Gastroesophageal sphincter (tissue), 4 donors: ENCODE measurements around the gene ANXA11. TPM values are rescaled to one million over a fixed set of nuclear protein-coding genes. Genes with fewer than 3 reads are reported as not detected.

Source experiments
- ATAC-seq: fragments of 150-250 bp; one replicate; pipeline ENCODE4 v1.9.1; 2016; ENCODE audit warnings: mild to moderate bottlenecking, moderate library complexity
- H3K27ac ChIP-seq, 4 donors: fragments of 200-600 bp; sonication (generic) in 3 of 4; 1 replicate in 3 of 4; 2 replicates in 1 of 4; pipeline ENCODE4 v1.5.1; 2016 to 2019
- H3K27me3 ChIP-seq: fragments of 200-600 bp; sonication (generic); one replicate; pipeline ENCODE4 v1.5.1; 2019
- H3K36me3 ChIP-seq, 2 donors: fragments of 200-600 bp; sonication (generic); one replicate each; pipeline ENCODE4 v1.5.1; 2019; ENCODE audit warnings: control low read depth in 1 of 2
- H3K4me1 ChIP-seq, 3 donors: fragments of 200-600 bp; sonication (generic); 1 replicate in 2 of 3; 2 replicates in 1 of 3; pipeline ENCODE4 v1.5.1; 2016 to 2019; ENCODE audit warnings: control low read depth in 2 of 3
- H3K4me3 ChIP-seq, 2 donors: fragments of 200-600 bp; sonication (generic); one replicate each; pipeline ENCODE4 v1.5.1; 2019; ENCODE audit warnings: mild to moderate bottlenecking in 1 of 2, moderate library complexity in 1 of 2
- H3K9me3 ChIP-seq, 3 donors: fragments of 200-600 bp; sonication (generic); one replicate each; pipeline ENCODE4 v1.5.1; 2017 to 2019; ENCODE audit warnings: control low read depth in 2 of 3
- EP300 ChIP-seq: sonication (generic); formaldehyde crosslinking; IDR thresholded peaks from one replicate; pipeline ENCODE4 v1.6.1; 2017; ENCODE audit warnings: antibody characterized with exemption, mild to moderate bottlenecking
- POLR2AphosphoS5 ChIP-seq: sonication (generic); formaldehyde crosslinking; IDR thresholded peaks from one replicate; pipeline ENCODE4 v1.6.1; 2017; ENCODE audit warnings: antibody characterized with exemption
- WGBS, 2 donors: methylation state at CpG; one replicate each; pipeline ENCODE4 v1.1.5; 2018; ENCODE audit warnings: low coverage in 1 of 2; 5-methylcytosine and 5-hydroxymethylcytosine counted together
- small RNA-seq, 4 donors: library from RNA; depleted of rRNA; stranded (forward); fragments of <200 nt; gene quantifications; one replicate each; pipeline ENCODE3, GENCODE V24; 2016
- total RNA-seq, 4 donors: library from RNA; depleted of rRNA; stranded (reverse); fragments of >200 nt; gene quantifications; one replicate each; pipeline ENCODE4 v1.1.0, GENCODE V29; 2016

Gene ANXA11
- total RNA-seq, 4 donors from 2014 or later: 117 to 225 (median 162) TPM

- peaks cover 4 to 21% (median 5%) of the 10 kb centered on the region in 3 donors for H3K4me1 ChIP-seq
- no peak overlapping the region for H3K4me3 ChIP-seq
- H3K27ac ChIP-seq: peak overlapping the region; percentile 62 to 75 (median 70)
- TF ChIP-seq EP300: no peak
- TF ChIP-seq POLR2AphosphoS5: peak; percentile 9
- H3K27me3 ChIP-seq: no peaks in the 10 kb centered on the region
- H3K36me3 ChIP-seq: no peaks in the 10 kb centered on the region
- peak; percentile 88 for ATAC-seq
- peaks cover 0 to 14% (median 0%) of the 10 kb centered on the region in 3 donors for H3K9me3 ChIP-seq
- 15 to 19% methylated on average over 9 to 10 of the region's 10 CpGs for WGBS, 2 donors
These were observed 101.0 kb downstream of the ANXA11 start for GRCh38 chr10:80104066-80104926.

Small RNA genes lying within 50 kb of the gene (small RNA-seq; reads per million reads assigned to genes)
- gene RPS12P2: 0 reads per million in 4 donors

Other genes starting within 250 kb of the ANXA11 start
- gene TMEM254, start 126.9 kb downstream of the ANXA11 start, total RNA-seq: 10 to 100 TPM in 3 of 4 donors, 1 to 10 TPM in 1; 7.8 to 15.1 (median 13.2) TPM
- 10 to 100 TPM; 21.0 to 34.9 (median 28.9) TPM for gene PLAC9, start 72.8 kb downstream of the ANXA11 start, total RNA-seq
- gene MAT1A, start 84.1 kb upstream of the ANXA11 start, total RNA-seq: not detected
- gene DYDC1, start 151.2 kb upstream of the ANXA11 start, total RNA-seq: not detected
- gene DYDC2, start 151.2 kb upstream of the ANXA11 start, total RNA-seq: not detected
- gene PRXL2A, start 203.0 kb upstream of the ANXA11 start, total RNA-seq: 10 to 100 TPM; 26.4 to 29.4 (median 26.6) TPM
- gene TSPAN14, start 248.8 kb upstream of the ANXA11 start, total RNA-seq: 10 to 100 TPM; 23.3 to 52.4 (median 37.1) TPM